GM12873 (cell line): ENCODE measurements around the gene TMEM252.

Experiments
- TF ChIP-seq, protein P1 (sequence below): IDR thresholded peaks from 2 replicates; pipeline ENCODE4 v1.5.1; 2012; ENCODE audit warnings: low read depth, mild to moderate bottlenecking, moderate library complexity, low read length, control low read depth; ENCODE audit not compliant: insufficient read depth; ENCODE audit errors: missing control alignments

Gene TMEM252

GRCh38 chr9:68551191-68551590 lies 10.5 kb upstream of the TMEM252 start:
- TF ChIP-seq, protein P1, sequence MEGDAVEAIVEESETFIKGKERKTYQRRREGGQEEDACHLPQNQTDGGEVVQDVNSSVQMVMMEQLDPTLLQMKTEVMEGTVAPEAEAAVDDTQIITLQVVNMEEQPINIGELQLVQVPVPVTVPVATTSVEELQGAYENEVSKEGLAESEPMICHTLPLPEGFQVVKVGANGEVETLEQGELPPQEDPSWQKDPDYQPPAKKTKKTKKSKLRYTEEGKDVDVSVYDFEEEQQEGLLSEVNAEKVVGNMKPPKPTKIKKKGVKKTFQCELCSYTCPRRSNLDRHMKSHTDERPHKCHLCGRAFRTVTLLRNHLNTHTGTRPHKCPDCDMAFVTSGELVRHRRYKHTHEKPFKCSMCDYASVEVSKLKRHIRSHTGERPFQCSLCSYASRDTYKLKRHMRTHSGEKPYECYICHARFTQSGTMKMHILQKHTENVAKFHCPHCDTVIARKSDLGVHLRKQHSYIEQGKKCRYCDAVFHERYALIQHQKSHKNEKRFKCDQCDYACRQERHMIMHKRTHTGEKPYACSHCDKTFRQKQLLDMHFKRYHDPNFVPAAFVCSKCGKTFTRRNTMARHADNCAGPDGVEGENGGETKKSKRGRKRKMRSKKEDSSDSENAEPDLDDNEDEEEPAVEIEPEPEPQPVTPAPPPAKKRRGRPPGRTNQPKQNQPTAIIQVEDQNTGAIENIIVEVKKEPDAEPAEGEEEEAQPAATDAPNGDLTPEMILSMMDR, result no peak

DNA sequence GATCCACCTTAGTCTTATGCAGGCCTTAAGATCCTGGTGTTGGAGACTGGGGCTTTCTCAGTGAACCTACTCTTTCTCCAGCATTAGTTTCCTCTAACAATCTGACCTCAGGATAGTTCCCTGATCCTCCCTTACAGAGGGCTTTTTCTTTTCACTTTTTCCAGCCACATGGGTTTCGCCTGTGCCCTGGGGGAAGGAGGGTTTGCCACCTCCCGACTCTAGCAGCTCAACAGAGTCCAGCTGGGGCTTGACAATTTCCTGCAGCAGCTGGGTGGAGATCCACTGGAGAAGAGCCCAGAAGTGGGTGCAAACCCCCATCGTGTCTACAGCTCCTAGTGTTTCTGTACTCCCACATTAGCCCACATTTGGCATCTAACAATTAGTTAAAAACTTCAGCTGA lies 7.6 kb upstream of the TMEM252 start:
- TF ChIP-seq, protein P1, result no peak

GRCh38 chr9:68547417-68547816 lies 6.7 kb upstream of the TMEM252 start:
- TF ChIP-seq, protein P1, result no peak

GRCh38 chr9:68546596-68547390 lies 6.1 kb upstream of the TMEM252 start:
- TF ChIP-seq, protein P1, result no peak

DNA sequence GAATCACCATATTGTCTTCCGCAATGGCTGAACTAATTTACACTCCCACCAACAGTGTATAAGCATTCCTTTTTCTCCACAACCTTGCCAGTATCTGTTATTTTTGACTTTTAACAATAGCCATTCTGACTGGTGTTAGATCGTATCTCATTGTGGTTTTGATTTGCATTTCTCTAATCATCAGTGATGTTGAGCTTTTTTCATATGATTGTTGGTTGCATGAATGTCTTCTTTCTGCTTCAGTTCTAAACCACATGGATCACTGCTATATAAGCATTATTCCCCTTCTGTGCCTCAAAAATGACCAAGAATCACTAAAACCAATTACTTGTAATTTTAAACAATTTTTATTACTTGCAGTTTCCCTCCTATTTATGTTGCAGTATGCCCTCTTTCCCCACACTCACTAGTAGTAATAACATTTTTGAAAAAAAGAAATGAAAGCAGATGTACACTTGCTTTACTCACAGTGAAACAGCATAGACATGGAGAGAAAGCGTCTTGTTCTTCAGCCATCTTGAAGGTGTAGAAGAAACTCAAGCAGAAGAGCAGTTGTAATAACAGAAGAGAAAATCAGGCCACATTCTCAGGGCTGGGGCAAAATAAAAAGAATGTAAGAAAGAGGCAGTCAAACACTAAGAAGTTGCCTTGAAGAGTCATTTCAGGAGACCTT lies 4.5 kb upstream of the TMEM252 start:
- TF ChIP-seq, protein P1, result no peak

DNA sequence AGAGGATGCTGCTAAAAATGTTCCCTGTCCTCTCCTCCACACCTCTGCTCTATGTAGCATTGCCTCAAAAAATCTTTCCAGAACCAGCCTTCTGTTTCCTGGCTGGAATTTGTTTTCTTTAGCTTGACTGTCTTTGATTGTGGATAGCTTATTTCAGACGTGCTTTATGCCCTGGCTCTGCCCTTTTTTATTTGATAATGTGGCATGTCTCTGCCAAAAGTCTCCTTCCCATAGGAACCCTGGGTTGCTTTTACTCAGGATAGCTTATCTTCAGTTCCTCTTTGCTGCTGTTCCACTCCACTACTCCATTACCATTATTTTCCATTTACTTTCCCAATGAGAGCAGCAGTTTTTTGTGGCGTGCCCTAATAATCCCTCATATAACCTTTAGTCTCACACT lies 885 bp upstream of the TMEM252 start:
- TF ChIP-seq, protein P1, result no peak

- TF ChIP-seq, protein P1, result no peak
Observed at GRCh38 chr9:68538200-68538599, 2.5 kb downstream of the TMEM252 start.
